HepG2 (cell line): Measurements from ENCODE around the gene ANKRD42. TPM values are rescaled to one million over a fixed set of nuclear protein-coding genes. Genes with fewer than 3 reads are reported as not detected.

Source experiments
- AKAP8 ChIP-seq: sonication (generic); formaldehyde crosslinking; IDR thresholded peaks from 2 replicates; pipeline ENCODE4 v1.5.1; 2020; ENCODE audit warnings: mild to moderate bottlenecking, missing genetic modification reagents
- CBX5 ChIP-seq: sonication (generic); formaldehyde crosslinking; IDR thresholded peaks from 2 replicates; pipeline ENCODE4 v1.4.0; 2020; ENCODE audit warnings: missing genetic modification reagents, borderline replicate concordance
- FIP1L1 ChIP-seq: fragments of 200-400 bp; formaldehyde crosslinking; IDR thresholded peaks from 2 replicates; pipeline ENCODE4 v1.6.1; 2018; ENCODE audit warnings: low read depth, mild to moderate bottlenecking, low read length, moderate library complexity, borderline replicate concordance; ENCODE audit not compliant: insufficient read depth
- FOXA3 ChIP-seq: IDR thresholded peaks from 2 replicates; pipeline ENCODE4 v1.6.1; 2016; ENCODE audit warnings: missing genetic modification reagents, missing compliant biosample characterization
- JUN ChIP-seq: sonication (generic); formaldehyde crosslinking; IDR thresholded peaks from 2 replicates; pipeline ENCODE4 v1.4.0; 2020; ENCODE audit warnings: mild to moderate bottlenecking, missing genetic modification reagents
- KLF15 ChIP-seq: sonication (generic); formaldehyde crosslinking; IDR thresholded peaks from 2 replicates; pipeline ENCODE4 v1.8.1; 2023; ENCODE audit warnings: borderline replicate concordance, mild to moderate bottlenecking, inconsistent platforms, missing genetic modification reagents, mixed read lengths
- LCORL ChIP-seq, 2 experiments: fragments of 450-650 bp in 1 of 2; sonication (generic) in 1 of 2; formaldehyde crosslinking in 1 of 2; IDR thresholded peaks; 2 replicates each; pipeline versions ENCODE4 v1.5.0 to v1.6.1; 2017 to 2020; ENCODE audit warnings: antibody characterized with exemption in 1 of 2, missing genetic modification reagents in 1 of 2
- MAFG ChIP-seq: sonication (generic); formaldehyde crosslinking; IDR thresholded peaks from 2 replicates; pipeline ENCODE4 v1.5.1; 2020; ENCODE audit warnings: mild to moderate bottlenecking, missing genetic modification reagents
- PLSCR1 ChIP-seq: sonication (generic); formaldehyde crosslinking; IDR thresholded peaks from 2 replicates; pipeline ENCODE4 v1.5.0; 2020; ENCODE audit warnings: missing genetic modification reagents, mild to moderate bottlenecking, borderline replicate concordance
- SALL2 ChIP-seq: sonication (generic); formaldehyde crosslinking; IDR thresholded peaks from 2 replicates; pipeline ENCODE4 v1.8.1; 2023; ENCODE audit warnings: mild to moderate bottlenecking, missing genetic modification reagents, inconsistent platforms
- SMAD9 ChIP-seq: sonication (generic); formaldehyde crosslinking; IDR thresholded peaks from 2 replicates; pipeline ENCODE4 v1.5.1; 2020; ENCODE audit warnings: mild to moderate bottlenecking, missing genetic modification reagents
- SRSF9 ChIP-seq: fragments of 200-400 bp; formaldehyde crosslinking; IDR thresholded peaks from 2 replicates; pipeline ENCODE4 v1.6.1; 2018; ENCODE audit warnings: borderline replicate concordance, mild to moderate bottlenecking, low read depth, low read length; ENCODE audit not compliant: insufficient read depth, poor library complexity, severe bottlenecking
- THAP11 ChIP-seq: IDR thresholded peaks from 2 replicates; pipeline ENCODE4 v1.6.1; 2016; ENCODE audit warnings: missing biosample characterization, missing genetic modification reagents
- TMF1 ChIP-seq: sonication (generic); formaldehyde crosslinking; IDR thresholded peaks from 2 replicates; pipeline ENCODE4 v1.8.1; 2022; ENCODE audit warnings: low read depth, missing genetic modification reagents
- ZFP41 ChIP-seq: sonication (generic); formaldehyde crosslinking; IDR thresholded peaks from 2 replicates; pipeline ENCODE4 v1.4.0; 2020; ENCODE audit warnings: mild to moderate bottlenecking, missing genetic modification reagents, borderline replicate concordance
- ZNF343 ChIP-seq: sonication (generic); formaldehyde crosslinking; IDR thresholded peaks from 2 replicates; pipeline ENCODE4 v1.4.0; 2020; ENCODE audit warnings: mild to moderate bottlenecking, missing genetic modification reagents
- ZNF550 ChIP-seq: sonication (generic); formaldehyde crosslinking; IDR thresholded peaks from 2 replicates; pipeline ENCODE4 v1.4.0; 2020; ENCODE audit warnings: mild to moderate bottlenecking, missing genetic modification reagents, borderline replicate concordance
- ZNF558 ChIP-seq: sonication (generic); formaldehyde crosslinking; IDR thresholded peaks from 2 replicates; pipeline ENCODE4 v1.9.0; 2022; ENCODE audit warnings: mild to moderate bottlenecking, missing genetic modification reagents, borderline replicate concordance
- ZNF598 ChIP-seq: sonication (generic); formaldehyde crosslinking; IDR thresholded peaks from 2 replicates; pipeline ENCODE4 v1.5.1; 2020; ENCODE audit warnings: mild to moderate bottlenecking, missing genetic modification reagents, borderline replicate concordance
- ZNF619 ChIP-seq: sonication (generic); formaldehyde crosslinking; IDR thresholded peaks from 2 replicates; pipeline ENCODE4 v1.4.0; 2020; ENCODE audit warnings: mild to moderate bottlenecking, missing genetic modification reagents
- ZNF652 ChIP-seq: IDR thresholded peaks from 2 replicates; pipeline ENCODE4 v1.6.1; 2016; ENCODE audit warnings: low read depth, borderline replicate concordance
- ZNF740 ChIP-seq: sonication (generic); formaldehyde crosslinking; IDR thresholded peaks from 2 replicates; pipeline ENCODE4 v1.4.0; 2020; ENCODE audit warnings: missing genetic modification reagents
- ZNF776 ChIP-seq: sonication (generic); formaldehyde crosslinking; IDR thresholded peaks from 2 replicates; pipeline ENCODE4 v1.4.0; 2020; ENCODE audit warnings: mild to moderate bottlenecking, missing genetic modification reagents
- ZNF83 ChIP-seq: sonication (generic); formaldehyde crosslinking; IDR thresholded peaks from 2 replicates; pipeline ENCODE4 v1.4.0; 2020; ENCODE audit warnings: missing genetic modification reagents, mild to moderate bottlenecking, borderline replicate concordance
- ZSCAN21 ChIP-seq: sonication (generic); formaldehyde crosslinking; IDR thresholded peaks from 2 replicates; pipeline ENCODE4 v1.8.0; 2022; ENCODE audit warnings: mild to moderate bottlenecking, missing genetic modification reagents, moderate library complexity, borderline replicate concordance
- ZSCAN29 ChIP-seq: sonication (generic); formaldehyde crosslinking; conservative IDR thresholded peaks from 2 replicates; pipeline ENCODE4 v1.4.0; 2020; ENCODE audit warnings: mild to moderate bottlenecking, missing genetic modification reagents
- ZSCAN31 ChIP-seq: sonication (generic); formaldehyde crosslinking; IDR thresholded peaks from 2 replicates; pipeline ENCODE4 v1.5.0; 2020; ENCODE audit warnings: low read depth, mild to moderate bottlenecking, missing genetic modification reagents
- polyA plus RNA-seq, 8 experiments: library from polyadenylated mRNA; depleted of rRNA in 3 of 8; stranded (reverse) in 7 of 8; unstranded in 1 of 8; fragments of >200 nt; fragmentation: Illumina TruSeq in 4 of 8; extraction: Trizol in 4 of 8; gene quantifications; 2 replicates each; pipeline versions ENCODE4 v1.2.1 to v1.2.3, GENCODE V29; 2011 to 2016; ENCODE audit warnings: low read depth in 4 of 8, missing spikeins in 1 of 8, mixed read lengths in 1 of 8; ENCODE audit not compliant: insufficient read depth in 1 of 8
- total RNA-seq, 5 experiments: library from RNA; depleted of rRNA; stranded (reverse); fragments of >200 nt; fragmentation: Illumina TruSeq; extraction: Trizol; gene quantifications; 2 replicates each; pipeline ENCODE4 v1.2.3, GENCODE V29; 2016; ENCODE audit warnings: low read depth in 1 of 5
- TF ChIP-seq, protein P1 (sequence below): sonication (generic); formaldehyde crosslinking; IDR thresholded peaks from 2 replicates; pipeline ENCODE4 v1.8.0; 2022; ENCODE audit warnings: missing genetic modification reagents, mild to moderate bottlenecking, borderline replicate concordance

The ANKRD42 gene
- total and polyA plus RNA-seq, 2 of the 13 experiments (the other 11 are each of a cell fraction or from before 2014, with no cell fraction given): 2.2 to 3.7 TPM

GRCh38 chr11:83285771-83286528 lies 92.4 kb downstream of the ANKRD42 start, which contains the start of gene CCDC90B (continued):
- TF ChIP-seq ZNF343 (CRISPR knock-in tag) (0 out of 2 replicates have a peak, but pooled peaks have one; percentile 69), ZSCAN21 (CRISPR knock-in tag) (no peak; the same call in 1 of the 2 replicates), ZNF619 (CRISPR knock-in tag) (0 out of 2 replicates have a peak, but pooled peaks have one; percentile 66), SMAD9 (CRISPR knock-in tag) (no peak), CBX5 (no peak; the same call in 1 of the 2 replicates), ZNF740 (CRISPR knock-in tag) (peak; percentile 79; the same call in 1 of the 2 replicates), ZNF558 (CRISPR knock-in tag) (peak; percentile 88; the same call in 1 of the 2 replicates), ZNF776 (CRISPR knock-in tag) (no peak; the same call in 1 of the 2 replicates), KLF15 (no peak), AKAP8 (CRISPR knock-in tag) (no peak), FOXA3 (CRISPR knock-in tag) (peak; percentile 48), ZNF598 (CRISPR knock-in tag) (peak; percentile 98), ZFP41 (CRISPR knock-in tag) (no peak), LCORL (IDR thresholded peaks at IDR 0.05) (no peak), LCORL (CRISPR knock-in tag; IDR thresholded peaks at IDR 0.05) (no peak), ZSCAN29 (CRISPR knock-in tag) (no peak; the same call in 1 of the 2 replicates), MAFG (no peak; the same call in 1 of the 2 replicates), TMF1 (CRISPR knock-in tag) (peak; percentile 50; the same call in 1 of the 2 replicates), ZNF652 (CRISPR knock-in tag) (no peak), PLSCR1 (CRISPR knock-in tag) (no peak), THAP11 (CRISPR knock-in tag) (peak; percentile 98), SRSF9 (no peak), FIP1L1 (no peak), SALL2 (CRISPR knock-in tag) (peak; percentile 96), ZSCAN31 (peak; percentile 55; the same call in 1 of the 2 replicates), JUN (CRISPR knock-in tag) (peak; percentile 75; the same call in 1 of the 2 replicates), ZNF83 (CRISPR knock-in tag) (no peak), ZNF550 (CRISPR knock-in tag) (peak; percentile 22; the same call in 1 of the 2 replicates)
- TF ChIP-seq, protein P1, sequence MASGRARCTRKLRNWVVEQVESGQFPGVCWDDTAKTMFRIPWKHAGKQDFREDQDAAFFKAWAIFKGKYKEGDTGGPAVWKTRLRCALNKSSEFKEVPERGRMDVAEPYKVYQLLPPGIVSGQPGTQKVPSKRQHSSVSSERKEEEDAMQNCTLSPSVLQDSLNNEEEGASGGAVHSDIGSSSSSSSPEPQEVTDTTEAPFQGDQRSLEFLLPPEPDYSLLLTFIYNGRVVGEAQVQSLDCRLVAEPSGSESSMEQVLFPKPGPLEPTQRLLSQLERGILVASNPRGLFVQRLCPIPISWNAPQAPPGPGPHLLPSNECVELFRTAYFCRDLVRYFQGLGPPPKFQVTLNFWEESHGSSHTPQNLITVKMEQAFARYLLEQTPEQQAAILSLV (CRISPR knock-in tag): peak; percentile 83; the same call in 1 of the 2 replicates
